NAMALWA (cell line): ENCODE data around the gene IKBKE.

Experiments
- DNase-seq: peaks from one replicate; pipeline ENCODE4 v3.0.0-alpha.2; 2015; ENCODE audit warnings: low spot score

Gene IKBKE

DNA sequence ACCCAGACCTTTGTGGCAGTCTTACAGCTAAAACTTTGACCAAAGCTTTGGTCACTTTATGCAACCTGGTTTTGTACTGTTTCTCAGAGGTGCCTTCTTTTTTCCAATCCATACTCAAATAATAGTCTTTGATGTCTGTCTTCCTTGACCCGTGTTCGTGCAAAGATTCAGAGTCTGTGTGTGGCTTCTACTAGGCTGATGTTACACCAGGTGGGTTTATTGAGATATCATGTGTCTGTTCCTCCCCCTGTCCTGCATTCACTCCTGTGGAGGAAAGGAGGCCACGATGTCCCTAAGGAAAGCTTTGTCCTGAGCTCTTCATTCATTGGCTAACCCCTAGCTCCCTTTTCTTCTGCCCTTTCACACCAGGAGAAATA is 15.0 kb upstream of the IKBKE start:
- DNase-seq = no peak

DNA sequence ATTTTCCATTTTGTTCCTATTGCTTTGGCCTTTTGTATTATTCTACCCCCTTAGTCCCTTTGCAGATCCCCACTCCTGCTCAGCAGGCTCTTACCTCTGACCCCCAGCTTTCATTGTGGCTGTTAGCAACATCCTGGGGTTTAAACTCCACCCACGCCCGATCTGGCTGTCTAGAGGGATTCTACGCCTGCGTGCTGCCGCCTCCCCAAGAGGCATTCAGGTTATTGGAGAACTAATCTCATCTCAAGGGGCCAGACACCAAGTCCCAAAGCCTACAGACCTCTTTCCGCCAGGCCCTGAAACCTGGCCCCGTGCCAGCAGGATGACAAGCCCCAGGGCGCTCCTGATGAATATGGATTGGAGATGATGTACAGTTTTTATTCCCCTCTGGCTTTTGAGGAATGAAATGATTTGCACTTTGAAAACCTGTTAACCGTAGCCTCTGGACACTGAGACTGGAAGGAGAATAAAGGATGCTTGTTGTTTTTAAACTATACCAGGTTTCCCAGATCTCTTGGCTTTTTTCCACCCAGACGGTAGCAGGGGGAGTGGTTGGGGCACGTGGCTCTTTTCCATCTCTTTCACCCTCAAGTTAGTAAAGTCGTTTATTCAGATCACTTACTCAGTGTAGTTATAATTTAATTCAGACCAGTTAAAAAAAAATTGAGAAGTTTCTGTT is 14.5 kb upstream of the IKBKE start:
- no peak for DNase-seq

DNA sequence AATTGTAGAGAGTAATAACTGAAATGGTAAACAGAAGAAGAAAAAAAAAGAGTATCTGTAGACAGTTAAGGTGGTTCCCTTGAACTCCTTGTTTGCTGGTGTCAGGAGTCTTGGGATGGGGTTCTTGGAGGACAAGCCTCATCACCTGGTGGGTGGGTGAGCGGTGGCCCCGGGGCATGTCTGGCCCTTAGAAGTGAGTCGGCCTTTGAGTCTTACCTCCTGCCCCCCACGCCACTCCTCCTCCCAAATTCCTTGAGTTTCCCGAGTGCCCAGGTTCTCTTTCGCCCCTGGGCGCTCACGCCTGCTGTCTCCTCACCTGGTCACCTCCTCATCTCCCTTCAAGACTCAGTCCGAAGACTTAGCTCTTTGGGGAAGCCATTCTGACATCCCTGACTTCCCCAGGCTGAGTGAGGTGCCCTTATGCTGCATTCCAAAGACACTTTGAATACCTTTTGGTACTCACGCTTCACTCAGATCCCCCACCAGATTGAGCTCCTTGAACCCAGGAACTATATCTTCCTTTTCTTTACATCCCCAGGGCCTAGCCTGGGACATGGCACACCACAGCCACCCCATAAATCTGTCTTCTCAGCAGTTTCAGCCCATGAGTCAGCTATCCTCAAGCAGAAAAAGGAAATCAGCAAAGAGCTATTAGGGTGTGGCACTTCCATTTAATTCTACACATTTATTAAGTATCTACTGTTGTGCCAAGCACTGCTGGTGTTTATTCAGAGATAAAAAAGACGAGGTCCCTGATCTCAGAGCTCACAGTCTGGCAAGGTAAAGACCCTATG is 13.5 kb upstream of the IKBKE start:
- DNase-seq = no peak

DNA sequence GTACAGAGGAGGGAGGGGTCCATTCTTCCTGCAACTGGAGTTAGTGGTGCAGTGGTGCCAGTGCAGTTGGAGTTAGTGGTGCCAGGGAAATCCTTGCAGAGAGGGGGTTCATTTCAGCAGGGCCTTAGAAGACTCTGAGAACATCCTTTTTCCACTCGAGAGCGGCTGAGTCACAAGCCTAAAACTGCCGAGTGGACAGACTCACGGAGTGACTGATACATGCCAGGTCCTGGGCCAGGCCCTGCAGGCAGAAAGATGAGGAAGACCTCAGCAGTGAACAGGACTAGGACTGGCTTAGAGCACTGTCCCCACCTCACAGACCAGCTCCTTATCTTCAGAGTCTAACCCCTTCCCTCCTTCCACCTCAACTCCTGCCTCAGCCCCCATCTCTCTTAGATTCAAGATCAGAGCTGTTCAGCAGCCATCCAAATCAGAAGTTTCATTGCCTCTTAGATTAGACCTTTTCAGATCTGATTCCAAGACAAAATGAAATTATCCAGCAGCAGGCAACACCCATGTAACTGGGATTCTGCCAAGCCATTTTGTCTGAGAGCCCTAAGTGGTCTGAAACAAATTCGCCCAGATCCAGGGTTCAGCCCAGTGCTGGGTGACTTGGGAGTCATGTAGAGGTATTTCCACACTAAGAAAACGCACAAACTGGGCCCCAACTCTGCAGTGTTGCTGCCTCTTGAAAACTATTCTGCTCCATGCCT is 12.7 kb upstream of the IKBKE start:
- no peak for DNase-seq

DNA sequence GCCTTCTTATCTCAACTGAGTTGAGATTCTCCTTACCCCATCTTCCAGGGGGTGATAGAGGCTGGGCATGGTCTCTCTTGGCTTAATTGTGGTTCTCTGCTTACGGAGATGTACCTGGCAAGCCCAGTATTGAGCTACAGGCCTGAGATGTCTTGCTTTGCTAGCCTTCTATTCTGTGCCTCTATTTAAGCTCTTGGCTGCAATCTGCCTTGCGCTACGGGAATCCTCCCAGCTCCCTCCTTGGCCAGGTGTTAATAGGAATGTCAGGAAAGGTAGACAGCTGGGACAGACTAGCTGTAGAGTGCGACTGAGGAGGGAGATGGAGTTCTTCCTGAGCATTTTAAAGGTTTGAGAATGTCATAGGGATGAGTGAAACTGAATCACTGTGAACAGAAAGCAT is 10.6 kb upstream of the IKBKE start:
- no peak for DNase-seq

DNA sequence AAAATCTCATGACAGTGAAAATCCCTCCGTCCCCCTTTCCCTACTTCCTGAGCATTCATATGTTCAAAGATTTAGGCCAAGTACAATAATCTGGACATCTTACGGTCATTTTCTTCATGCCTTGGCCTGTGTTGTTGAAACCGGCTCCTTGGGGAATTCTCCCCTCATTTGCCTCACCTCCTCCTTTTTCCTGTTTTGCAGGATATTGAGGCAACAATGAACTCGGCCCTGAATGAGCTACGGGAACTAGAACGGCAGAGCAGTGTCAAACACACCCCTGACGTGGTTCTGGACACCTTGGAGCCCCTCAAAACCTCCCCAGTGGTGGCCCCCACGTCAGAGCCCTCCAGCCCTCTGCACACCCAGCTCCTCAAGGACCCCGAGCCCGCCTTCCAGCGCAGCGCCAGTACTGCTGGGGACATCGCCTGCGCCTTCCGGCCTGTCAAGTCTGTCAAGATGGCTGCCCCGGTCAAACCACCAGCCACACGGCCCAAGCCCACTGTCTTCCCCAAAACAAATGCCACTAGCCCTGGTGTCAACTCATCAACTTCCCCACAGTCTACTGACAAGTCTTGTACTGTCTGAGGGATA is 9.3 kb upstream of the IKBKE start:
- no peak for DNase-seq

DNA sequence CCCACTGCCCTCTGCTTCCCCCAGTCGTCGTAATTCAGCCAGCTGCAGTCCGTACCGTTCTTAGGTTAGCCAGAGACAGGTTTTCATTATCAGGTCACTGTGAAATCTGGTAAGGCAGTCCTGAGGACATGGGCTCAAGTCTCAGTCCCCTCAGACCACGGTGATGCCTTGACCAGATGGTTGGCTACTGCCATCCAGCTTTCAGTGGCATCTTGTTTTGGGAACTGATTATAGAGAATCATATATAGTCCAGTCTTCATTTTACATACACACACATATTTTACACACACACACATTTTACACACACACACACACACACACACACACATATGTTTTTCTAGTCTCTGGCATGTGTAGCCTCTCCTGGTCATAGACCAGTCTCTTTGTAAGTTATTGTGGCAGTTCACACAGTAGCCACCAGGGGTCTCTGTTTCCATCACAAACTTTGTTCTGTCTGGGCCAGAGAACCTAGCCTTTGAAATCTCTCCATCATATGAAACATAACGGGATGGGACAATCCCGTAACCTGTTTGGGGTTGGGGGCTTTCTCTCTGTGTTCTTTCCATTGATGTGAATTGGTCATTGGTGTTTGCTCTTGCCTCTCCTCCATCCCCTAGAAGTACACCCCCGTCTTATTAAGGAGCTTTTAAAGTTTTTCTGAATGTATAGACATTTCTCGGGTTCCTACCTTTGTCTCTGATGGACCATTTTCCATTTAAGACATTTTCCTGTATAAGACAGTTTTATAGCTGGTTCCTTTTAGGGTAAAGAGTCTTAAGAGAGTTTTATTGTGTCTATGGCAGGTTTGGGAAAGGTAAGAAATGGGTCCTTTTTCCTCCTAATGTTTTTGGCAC is 8.4 kb upstream of the IKBKE start:
- peak; percentile 84 for DNase-seq

DNA sequence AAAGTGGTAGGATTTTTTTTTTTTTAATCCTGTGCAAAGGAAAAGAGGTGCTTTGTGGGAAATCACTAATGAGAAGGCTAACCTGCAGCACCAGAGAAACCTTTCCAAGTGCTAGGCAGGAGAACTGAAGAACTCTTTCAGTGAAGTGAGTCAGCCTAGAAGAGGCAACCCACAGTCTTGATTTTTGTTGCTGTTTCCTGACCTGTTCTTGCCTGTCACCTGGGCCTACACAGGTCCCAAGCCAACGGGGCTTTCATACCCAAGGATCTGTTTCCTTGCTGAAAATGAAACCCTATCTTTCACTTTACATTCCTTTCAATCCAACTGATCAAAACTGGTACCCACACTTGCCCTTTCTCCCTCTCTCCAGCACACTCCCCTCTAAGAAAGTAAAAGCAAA is 7.1 kb upstream of the IKBKE start:
- no peak for DNase-seq

DNA sequence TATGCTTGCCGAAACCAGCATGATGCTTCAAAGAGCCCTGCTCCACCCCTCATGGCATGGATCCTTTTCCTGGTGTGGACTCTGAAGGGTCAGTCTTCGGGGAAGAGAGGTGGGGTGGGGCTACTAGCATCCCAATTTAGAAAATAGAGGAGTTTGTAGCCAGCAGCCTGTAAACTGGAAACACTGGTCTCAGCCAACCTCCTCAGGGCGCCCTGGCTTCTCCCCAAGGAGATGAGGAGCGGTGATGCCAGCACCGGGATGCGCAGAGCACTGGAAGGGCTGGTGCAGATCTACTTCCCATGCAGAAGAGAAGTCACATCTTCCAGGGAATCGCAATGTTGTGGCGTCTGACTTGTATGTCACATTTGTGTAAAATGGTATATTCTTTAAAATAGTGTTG is 6.4 kb upstream of the IKBKE start:
- no peak for DNase-seq

DNA sequence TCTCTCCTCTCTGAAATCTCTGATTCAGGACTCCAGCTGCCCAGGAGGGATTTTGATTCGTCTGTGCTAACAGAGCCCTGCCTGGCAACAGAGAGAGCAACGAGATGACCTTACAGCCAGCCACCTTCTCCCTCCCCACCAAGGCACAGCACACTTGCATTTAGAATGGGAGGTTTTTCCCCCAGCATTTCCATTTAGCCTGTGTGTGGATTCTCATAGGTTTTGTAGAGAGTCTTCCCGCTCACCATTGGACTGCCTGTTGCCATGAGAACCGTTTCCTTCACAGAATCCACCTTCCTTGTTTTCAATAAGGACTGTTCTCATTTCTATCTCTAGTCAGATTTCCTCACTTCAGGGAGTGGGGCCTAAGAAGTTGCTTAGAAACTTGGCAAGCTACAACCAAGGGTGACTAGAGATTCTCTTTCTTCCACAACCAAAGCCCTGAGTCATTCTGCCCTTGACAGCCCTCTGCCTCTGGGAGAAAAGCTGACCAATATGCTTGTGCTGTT is 5.8 kb upstream of the IKBKE start:
- no peak for DNase-seq

DNA sequence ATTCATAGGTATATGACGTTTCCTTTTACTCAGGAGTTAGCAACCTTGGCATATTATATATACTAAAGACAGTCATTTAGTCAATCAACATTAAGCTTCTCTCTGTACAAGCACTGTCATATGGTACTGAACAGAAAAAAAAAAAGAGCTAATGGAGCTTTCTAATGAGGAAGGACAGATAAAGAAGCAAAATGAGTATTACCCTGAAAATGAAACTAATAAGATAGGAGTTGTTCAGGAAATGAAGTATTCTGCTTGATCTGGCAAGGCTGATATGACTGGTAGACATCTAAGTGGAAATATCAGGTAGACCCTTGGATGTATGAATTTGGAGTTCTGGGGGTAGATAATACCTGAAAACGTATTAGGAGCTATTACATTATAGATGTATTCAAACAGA is 4.3 kb upstream of the IKBKE start:
- DNase-seq = no peak

DNA sequence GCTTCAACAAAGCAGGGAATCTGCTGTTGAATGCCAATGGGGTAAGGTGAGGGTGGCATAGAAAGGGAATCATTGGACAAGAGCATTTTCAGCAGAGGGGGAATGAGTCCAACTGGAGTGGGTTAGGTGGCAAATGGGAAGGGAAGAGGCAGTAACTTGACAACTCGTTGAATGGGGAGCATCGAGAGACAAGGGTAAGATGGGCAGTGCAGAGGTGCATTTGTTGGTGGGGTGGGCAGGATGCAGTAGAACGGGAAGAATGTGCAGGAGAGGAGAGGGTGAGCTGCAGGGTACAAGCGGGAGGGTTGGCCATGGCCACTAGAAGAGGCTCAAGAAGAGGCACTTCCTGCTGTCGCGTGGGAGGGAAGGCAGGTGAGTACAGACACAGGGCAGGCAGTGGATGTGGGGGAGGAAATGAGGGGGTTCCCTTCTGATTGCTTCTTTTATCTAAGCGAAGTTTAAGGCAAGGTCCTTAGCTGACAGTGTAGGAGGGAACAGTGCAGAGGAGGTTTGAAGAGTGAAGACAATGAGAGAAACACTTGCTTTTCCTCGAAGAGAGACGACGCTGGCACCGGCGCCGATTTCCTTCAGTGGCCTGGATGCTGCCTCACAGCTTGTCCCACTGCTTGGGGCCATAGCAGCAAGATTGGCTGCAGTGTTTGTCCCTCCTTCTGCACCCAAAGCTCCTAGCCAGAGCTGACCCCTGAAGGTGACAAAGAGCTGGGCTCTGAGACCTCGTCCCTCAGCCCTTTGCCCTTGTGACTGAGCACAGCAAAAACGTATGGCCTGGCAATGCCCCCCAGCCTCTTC is 3.2 kb upstream of the IKBKE start:
- no peak for DNase-seq

DNA sequence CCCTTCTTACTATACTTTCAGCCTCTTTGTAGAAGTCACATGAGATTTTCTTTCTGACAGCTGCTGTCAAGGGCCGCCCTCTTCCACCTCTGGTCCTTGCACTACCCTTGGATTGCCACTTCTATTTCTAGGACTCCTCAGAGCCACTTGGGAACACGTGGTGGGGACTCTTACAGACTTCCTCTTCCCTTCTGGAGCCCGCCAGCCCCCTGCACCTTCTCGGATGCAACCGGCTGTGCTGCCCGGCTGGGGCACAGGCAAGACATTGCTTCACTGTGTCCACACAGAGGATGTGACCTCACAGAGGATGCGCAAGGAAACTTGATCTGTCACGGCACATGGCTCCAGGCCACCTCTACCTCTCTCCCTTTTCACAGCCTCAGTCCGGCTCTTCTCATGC is 2.4 kb upstream of the IKBKE start:
- peak; percentile 24 for DNase-seq

DNA sequence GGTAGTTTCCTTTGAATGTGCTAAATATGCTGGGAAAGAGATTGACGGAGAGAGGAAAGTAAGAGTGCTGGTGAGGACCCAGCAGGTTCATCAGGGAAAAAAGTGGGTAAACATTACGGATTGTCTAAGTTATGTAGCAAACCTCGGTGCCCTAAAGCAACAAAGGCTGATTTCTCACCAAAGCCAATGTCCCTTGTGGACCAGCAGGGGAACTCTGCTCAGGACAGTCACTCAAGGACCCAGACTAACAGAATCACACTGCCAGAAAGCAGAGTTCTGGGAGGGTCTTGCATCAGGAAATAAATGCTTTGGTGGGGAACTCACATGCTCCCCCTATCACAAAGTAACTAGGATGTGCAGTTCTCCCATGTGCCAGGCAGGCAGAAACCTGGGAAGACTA is 1.7 kb upstream of the IKBKE start:
- DNase-seq = peak; percentile 33

DNA sequence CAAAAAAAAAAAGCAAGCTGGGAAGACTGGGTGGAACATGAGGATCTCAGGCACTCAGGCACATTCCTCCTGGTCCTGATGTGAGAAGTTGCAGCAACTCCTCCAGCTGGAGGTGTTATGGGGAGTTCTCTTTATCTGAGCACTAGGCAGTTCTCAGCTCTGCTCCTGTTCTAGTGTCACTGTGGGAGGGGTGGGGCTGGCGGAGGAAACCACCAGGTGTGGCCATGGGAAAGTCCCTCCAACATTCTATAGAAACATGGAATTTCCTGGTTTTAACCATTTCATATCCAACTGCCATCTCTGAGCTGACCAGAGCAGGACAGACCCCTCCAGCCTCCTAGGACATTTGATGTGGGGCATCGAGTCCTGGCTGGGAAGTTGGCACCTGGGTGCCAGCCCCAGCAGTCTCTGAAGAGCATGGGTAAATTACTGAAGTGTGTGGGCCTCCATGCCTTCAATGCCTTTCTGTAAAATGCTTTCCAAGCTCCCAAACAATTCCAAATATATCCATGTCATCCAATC is 804 bp upstream of the IKBKE start:
- peak; percentile 17 for DNase-seq

DNA sequence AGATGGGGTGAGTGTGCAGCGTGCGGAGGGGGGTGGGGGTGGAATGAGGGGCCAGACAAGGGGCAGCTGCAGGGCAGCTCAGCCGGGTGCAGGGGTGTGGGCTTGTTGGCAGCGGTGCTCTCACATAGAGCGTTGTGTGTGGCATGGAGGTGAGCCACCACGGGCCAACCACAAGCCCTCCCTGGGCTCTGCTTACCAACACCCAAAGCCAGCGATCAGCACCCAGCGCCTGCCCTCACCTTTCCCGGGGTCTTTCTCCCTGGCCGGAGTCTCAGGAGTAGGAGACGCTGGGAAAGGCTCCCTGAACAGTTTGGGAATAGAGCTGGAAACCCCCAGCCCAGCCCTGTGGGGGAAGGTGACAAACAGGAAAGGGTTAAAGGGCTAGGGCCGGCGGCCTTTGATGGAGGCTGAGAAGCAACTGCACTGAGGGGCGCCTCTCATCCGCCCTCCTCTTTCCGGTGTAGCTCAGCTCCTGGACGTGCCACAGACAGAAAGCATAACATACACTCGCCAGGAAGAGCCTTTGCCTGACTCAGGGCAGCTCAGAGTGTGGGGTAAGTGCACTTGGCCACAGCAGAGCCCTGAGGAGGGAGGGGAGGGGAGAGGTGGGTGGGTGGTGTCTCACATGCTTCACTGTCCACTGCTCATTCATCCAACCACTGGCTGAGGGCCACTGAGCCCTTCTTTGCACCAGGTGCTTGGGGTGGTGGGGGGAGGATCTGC is 577 bp downstream of the IKBKE start:
- DNase-seq = peak; percentile 78

DNA sequence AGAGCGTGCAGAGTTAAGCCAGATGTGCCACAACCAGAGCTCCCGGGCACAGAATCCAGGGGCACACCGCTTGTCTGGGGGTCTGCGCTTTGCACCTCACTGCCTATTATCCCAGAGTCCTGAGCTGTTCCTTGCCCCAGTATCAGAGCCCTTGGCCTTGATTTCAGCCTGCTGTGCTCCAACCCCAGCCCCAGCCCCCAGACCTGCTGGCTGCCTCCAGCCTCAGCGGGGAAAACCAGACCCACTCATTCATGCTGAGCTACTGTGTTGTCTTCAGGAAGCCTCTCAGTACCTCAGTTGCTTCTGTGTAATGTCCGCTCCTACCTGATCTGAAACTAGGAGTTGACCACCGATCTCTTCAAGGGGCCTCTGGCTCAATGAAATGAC is 1.1 kb downstream of the IKBKE start:
- DNase-seq = peak; percentile 57

DNA sequence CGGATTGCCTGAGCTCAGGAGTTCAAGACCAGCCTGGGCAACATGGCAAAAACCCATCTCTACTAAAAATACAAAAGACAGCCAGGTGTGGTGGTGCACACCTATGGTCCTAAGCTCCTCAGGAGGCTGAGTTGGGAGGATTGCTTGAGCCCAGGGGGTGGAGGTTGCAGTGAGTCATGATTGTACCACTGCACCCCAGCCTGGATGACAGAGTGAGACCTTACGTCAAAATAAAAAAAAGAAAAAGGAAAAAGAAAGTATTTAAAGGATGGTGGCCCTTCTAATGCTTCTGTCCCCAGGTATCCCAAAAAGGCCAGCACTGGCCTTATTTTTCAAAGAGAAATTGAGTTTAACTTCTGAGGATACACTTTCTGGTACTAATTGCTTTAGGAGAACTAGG is 1.7 kb downstream of the IKBKE start:
- DNase-seq = no peak

DNA sequence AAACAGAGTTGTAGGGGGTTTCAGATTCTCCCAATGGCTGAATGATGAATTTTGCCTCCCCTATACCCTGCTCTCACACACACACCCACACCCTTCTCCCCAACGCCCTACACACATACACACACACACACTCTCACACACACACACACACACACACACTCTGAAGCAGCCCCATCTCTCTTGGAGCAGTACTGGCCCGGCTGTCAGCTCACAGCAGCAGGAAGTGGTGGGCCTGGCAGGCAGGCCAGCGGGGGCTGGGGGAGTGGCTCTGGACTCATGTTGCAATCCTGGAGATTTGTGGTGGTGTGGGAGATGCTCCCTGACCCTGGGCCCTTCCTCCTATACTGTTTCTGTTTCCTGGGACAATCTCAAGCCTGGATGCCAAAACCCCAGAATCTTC is 2.2 kb downstream of the IKBKE start:
- peak; percentile 28 for DNase-seq

DNA sequence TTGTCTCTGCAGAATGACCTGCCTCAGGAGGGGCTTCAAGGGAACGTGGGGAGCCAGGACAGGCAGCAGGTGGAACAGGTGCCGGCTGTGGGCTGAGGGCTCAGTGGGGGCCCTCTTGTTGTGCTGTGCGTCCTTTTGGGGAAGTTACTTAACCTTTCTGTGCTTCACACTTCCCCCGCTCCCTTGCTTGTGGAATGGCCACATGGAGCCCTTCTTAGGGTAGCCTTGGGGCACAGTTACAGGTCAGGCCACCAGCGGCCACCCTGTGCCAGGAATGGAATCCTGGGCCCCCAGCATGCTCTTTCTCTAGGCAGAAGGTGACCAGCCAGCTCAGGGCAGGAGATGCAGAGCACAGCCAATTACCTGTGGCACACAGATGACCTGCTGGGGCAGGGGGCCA is 2.6 kb downstream of the IKBKE start:
- DNase-seq = peak; percentile 28
